ENCODE data around the gene MED8. TPM values are rescaled to one million over a fixed set of nuclear protein-coding genes. Genes with fewer than 3 reads are reported as not detected.

MED8 gene
- polyA plus RNA-seq, 4 donors, result 39.3 to 43.1 (median 41.2) TPM

DNA sequence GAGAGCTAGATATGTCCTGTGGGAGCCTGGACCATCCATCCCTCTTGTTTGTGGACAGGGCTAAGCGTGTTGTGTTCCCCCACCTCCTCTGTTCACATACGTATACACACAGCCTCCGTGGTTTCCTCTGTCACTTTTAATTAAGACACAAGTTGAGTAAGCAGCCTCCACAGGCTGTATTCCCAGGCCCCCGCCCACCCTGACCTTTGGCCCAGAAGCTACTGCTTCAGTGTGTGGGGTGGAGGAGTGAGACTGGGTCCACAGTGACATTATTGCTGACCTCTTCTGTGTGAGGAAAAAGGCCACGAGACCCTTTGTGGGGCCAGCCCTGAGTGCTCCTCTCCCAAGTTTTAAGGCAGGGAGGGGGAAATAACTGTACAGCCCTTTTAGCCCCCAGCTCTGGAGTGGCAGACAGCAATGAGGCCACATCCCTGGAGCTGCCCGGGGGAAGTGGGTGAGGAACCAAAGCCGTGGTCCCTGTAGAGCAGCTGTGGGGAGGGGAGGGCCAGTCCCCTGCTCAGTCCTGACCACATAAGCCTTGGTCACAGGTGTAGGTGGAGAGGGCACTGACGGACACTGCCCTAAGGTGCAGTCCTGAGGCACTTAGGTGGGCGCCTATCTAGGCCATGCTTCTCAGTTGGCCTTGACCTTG is 26.2 kb downstream of the MED8 start:
- no peak for DNase-seq (ENCODE audit: low read depth in 4 of 4, low spot score in 3 of 4)

DNA sequence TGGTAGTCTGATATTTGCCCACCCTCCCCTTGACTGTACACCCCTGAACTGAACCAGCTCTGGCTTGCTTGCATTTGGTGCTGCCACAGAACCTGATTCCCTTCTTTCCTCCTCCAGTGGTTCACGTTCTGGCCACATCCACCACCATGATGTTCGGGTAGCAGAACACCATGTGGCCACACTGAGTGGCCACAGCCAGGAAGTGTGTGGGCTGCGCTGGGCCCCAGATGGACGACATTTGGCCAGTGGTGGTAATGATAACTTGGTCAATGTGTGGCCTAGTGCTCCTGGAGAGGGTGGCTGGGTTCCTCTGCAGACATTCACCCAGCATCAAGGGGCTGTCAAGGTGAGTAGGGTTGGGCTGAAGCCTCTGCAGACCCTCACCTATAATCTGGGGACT is 29.0 kb downstream of the MED8 start:
- DNase-seq (ENCODE audit: low read depth in 4 of 4, low spot score in 3 of 4), result no peak

DNA sequence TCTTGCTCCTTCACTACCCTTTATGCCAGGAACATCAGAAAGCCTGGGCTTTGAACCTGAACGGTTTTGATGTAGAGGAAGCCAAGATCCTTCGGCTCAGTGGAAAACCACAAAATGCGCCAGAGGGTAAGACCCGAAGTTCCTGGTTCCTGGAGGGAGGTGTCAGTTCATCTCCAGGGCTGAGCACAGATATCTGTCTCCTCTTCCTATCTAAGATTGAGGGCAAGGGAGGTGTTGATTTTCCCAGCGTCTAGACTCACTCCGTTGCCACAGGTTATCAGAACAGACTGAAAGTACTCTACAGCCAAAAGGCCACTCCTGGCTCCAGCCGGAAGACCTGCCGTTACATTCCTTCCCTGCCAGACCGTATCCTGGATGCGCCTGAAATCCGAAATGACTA is 29.9 kb downstream of the MED8 start:
- no peak for DNase-seq (ENCODE audit: low read depth in 4 of 4, low spot score in 3 of 4)

DNA sequence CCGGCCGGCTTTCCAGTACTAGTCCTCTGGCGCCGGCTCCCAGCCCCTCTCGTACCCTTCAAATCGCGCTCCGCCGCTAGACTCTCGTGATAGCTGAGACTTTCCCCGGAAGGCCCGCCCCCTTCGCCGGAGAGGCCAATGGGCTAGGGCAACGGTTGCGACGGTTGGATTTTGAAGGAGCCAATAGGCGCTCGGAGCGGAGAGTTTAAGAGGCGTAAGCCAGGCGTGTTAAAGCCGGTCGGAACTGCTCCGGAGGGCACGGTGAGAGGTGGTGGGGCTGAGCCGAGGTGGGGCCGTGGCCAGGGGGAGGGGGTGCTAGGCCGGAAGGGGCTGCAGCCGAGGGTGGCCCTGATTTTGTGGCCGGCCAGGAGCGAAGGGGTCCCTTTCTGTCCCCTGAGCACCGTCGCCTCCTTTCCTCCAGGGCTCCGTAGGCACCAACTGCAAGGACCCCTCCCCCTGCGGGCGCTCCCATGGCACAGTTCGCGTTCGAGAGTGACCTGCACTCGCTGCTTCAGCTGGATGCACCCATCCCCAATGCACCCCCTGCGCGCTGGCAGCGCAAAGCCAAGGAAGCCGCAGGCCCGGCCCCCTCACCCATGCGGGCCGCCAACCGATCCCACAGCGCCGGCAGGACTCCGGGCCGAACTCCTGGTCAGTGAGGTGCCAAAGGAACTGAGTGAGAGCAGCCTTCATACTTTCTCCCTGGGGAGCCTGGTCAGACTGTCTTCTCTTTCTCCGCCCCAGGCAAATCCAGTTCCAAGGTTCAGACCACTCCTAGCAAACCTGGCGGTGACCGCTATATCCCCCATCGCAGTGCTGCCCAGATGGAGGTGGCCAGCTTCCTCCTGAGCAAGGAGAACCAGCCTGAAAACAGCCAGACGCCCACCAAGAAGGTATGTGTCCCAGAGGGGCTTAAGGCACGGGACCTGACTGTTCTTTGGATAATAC is 30.6 kb downstream of the MED8 start, which contains the start of gene CDC20:
Gene CDC20 (plus strand): TSS at position 236 of the 948 bp plus-strand sequence. CDS start 235 bp downstream, at position 471.
- DNase-seq (ENCODE audit: low read depth in 4 of 4, low spot score in 3 of 4), result peak; percentile 90 to 96 (median 94)

DNA sequence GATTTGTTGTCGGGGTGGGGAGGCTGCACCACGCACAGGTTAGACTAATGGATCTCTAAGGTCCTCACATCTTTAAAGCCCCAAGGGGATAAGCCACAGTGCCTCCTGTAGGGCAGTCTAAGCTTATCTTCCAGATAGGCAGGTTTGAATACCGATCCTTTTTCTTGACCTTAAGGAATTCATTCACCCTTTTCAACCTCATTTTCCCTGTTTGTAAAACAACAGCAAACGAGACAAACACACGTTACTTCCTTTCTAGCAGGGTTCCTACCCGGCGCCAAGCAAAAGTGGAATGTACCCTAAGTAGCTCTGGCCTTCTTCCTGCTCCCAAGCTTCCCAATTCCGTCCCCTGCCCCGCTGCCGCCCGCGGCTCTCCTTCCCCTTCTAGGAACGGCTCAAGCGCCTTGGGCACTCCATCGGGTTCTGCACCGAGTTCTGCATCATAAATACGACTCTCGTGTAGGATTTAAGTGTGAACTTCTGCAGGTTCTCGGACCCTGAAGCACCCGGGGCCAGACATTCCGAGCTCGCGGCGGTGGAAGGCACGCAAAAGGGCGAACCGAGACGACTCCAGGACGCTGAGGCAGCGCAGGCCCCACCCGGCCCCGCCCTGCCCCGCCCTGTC is 31.4 kb downstream of the MED8 start:
- DNase-seq (ENCODE audit: low read depth in 4 of 4, low spot score in 3 of 4), result no peak

DNA sequence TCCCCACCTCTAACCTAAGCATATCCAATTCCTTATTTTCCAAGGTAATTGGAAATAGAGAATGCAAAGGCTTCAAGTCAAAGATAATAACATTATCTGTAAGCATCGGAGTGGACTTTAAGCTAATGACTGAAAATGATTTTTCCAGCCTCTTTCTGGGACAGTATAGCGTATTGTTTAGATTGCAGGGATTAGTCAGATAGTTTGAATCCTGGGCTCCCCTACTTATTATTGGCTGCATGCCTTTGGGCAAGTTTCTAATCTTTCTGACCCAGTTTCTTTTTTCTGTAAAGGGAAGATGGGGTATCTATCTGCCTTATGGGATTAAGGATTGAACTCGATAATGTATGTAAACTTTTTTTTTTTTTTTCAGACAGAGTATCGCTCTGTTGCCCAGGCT is 32.3 kb downstream of the MED8 start:
- DNase-seq (ENCODE audit: low read depth in 4 of 4, low spot score in 3 of 4), result no peak

DNA sequence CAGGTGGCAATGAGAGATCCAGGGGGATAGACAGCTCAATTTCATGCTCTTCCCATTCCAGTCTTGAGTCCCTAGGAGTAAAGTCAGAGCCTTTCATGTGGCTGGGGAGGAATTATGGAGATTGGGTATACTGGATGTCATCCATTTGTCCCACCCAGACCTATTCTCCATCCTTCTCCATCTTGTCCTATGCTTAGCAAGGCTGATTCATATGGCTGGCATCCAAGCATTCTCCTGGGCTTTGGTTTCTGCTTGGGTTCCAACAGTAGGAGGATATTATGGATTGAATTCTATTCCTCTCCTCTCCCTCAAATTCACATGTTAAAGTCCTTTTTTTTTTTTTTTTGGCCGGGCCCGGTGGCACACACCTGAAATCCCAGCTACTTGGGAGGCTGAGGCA is 34.7 kb downstream of the MED8 start:
- DNase-seq (ENCODE audit: low read depth in 4 of 4, low spot score in 3 of 4), result no peak

DNA sequence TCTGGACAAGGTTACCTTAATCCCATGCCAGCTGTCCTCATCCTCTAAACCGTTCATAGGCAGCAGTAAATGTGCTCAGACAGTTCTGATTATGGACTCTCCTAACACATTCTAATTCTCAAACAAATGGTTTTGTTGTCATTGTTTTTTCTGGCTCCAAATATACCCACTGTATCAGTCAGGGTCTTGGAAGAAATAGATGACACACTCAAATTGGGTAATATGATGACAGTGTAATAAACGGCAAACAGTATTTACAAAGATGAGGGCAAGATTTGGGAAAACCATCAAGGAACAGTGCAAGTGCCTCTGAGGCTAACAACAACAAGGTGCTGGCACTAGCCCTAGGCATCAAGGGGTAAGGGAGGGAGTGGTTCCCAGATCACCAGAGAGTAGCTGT is 35.1 kb downstream of the MED8 start:
- no peak for DNase-seq (ENCODE audit: low read depth in 4 of 4, low spot score in 3 of 4)

DNA sequence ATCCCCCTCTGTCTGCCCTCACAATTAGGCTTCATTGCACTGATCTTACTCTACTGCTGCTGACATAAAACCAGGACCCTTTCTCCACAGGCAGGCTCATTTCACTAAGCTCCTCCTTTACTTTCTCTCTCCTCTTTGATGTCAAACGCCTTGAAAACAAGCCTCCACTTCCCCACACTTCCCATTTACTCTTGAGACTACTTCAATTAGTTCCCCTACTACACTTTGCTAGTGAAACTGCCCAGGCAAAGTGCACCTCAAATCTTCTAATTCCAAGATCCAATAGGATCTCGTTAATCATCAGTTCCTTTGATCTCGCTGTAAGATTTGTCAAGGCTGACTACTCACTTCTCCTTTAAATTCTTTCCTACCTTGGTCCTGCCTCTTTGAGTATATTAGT is 36.7 kb downstream of the MED8 start:
- no peak for DNase-seq (ENCODE audit: low read depth in 4 of 4, low spot score in 3 of 4)

DNA sequence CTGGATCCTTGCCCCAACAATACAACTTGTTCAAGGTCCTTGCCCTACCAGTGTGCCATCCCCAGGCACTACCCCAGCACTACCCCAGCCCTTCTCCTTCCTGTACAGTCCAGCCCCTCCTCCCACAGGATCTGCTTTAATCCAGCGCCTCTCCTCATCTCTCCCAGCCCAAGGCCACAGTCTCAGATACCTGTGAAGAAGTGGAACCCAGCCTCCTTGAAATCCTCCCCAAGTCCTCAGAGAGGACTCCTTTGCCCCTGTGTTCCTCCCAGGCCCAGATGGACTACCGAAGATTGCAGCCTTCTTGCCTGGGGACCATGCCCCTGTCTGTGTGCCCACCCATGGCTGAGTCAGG is 37.3 kb downstream of the MED8 start:
- no peak for DNase-seq (ENCODE audit: low read depth in 4 of 4, low spot score in 3 of 4)

DNA sequence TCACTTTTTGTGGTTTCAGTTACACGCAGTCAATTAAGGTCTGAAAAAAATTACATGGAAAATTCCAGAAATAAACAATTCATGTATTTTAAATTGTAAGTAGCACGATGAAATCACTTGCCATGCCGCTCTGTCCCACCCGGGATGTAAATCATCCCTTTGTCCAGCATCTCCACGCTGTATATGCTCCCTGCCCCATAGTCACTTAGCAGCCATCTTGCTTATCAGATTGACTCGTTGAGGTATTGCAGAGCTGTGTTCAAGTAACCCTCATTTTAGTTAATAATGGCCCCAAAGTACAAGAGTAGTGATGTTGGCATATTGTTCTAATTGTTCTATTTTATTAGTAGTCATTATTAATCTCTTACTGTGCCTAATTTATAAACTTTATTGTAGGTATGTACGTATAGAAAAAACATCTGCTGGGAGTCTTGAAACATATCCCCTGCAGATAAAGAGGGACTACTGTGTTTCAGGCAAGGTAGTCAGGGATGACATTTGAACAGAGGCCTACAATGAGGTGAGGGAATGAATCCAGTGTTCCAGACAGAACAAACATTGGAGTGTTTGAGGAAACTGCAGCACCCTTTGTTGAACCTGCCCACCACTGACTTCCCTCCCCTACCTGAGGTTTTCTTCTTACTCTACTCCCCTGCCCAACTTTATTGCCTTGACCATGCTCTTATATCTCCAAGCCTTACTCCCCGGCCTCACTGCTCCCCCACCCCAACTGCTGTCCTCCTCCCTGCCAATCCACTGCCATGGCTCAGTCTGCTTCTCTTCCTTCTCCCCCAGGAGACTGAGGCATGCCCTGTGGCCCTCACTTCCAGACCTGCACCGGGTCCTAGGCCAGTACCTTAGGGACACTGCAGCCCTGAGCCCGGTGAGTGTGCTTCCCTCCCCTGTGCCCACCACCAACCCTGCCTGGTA is 37.9 kb downstream of the MED8 start:
- DNase-seq (ENCODE audit: low read depth in 4 of 4, low spot score in 3 of 4), result no peak

DNA sequence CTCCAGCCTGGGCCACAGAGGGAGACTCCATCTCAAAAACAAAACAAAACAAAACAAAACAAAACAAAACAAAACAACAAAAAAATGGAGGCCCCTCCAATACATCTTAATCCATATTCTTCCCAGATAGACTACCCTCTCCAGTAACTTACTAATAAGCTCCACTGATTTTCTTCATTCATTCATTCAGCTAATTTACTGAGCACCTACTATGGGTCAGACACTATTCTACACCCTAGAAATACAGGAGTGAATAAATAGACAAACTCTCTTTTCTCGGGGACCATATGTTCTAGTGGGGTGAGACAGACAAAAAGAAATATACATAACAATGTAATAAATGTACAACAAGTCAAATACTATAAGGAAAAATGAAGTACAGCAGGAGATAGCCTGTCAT is 38.6 kb downstream of the MED8 start:
- no peak for DNase-seq (ENCODE audit: low read depth in 4 of 4, low spot score in 3 of 4)

DNA sequence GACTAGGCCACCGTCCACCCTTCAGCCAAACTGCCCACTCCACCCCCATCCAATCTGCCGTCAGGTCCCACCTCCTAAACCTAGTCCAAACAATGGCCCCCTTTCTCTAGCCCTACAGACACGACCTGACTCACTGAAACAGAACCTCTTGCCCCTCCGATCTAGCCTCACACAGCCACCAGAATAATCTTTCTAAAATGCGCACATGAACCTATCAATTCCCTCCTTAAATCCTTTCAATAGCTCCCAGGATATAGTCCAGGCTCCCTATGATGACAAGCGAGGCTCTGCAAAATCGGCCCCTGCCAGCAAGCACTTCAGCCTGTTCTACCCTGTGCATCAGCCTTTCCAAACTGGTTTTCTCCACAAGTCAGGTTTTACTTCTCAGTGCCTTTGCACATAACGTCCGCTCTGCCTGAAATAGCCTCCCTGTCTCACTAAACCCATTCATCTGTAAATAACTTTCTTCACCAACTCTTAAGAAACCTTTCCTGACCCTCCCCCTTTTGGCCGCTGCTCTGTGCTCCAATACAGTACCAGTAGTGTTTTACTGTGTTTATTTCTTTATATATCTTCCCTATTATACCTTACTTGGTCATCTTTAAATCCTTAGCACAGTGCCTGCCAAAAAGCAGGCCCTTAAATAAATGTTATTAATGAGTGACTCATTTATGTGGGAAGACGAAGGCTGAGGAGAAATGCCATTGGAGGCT is 39.9 kb downstream of the MED8 start:
- DNase-seq (ENCODE audit: low read depth in 4 of 4, low spot score in 3 of 4), result peak in 1 of 4 donors; percentile 18

DNA sequence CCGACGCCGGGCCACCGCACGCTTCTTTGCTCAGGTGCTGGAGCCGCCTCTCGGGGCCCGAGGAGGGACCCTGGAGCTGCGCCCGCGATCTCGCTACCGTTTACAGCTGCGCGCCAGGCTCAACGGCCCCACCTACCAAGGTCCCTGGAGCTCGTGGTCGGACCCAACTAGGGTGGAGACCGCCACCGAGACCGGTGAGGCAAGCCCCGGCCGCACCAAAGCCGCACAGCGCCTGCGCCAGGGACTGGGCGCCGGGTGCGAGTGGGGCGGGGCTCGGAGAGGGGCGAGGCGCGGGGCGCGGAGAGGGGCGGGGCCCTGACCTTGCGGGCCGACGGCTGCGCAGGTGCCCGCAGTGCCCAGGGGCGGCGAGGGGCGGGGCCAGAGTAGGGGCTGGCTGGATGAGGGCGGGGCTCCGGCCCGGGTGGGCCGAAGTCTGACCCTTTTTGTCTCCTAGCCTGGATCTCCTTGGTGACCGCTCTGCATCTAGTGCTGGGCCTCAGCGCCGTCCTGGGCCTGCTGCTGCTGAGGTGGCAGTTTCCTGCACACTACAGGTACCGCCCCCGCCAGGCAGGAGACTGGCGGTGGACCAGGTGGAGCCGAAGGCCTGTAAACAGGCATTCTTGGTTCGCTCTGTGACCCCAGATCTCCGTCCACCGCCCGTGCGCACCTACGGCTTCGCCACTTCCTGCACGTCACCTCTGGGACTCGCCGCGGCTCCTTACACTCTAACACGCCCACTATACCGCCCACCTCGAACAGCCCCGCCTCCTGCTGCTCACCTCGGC is 40.6 kb downstream of the MED8 start:
- peak; percentile 64 to 75 (median 70) for DNase-seq (ENCODE audit: low read depth in 4 of 4, low spot score in 3 of 4)

DNA sequence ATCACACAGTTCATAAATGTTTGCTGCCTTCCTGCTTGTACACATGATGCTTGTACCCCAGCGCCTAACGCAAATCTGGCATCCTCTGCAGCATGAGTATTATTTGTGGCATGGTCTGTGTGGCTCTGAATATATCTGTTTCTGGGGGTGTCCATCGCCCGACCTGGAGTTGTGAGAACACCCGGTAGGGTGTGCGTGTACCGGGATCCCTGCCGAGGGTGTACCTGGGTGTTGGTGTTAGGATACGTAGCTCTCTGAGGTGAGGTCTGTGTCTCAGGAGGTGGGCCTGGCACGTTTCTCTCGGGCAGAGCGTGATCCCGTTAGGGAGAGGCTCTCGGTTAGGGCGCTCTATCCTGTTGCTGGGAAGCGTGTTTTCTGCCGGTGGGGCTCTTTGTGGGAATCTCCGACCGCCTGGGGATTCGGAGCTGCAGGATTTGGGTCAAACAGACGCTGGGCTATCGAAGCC is 41.2 kb downstream of the MED8 start:
- no peak for DNase-seq (ENCODE audit: low read depth in 4 of 4, low spot score in 3 of 4)

DNA sequence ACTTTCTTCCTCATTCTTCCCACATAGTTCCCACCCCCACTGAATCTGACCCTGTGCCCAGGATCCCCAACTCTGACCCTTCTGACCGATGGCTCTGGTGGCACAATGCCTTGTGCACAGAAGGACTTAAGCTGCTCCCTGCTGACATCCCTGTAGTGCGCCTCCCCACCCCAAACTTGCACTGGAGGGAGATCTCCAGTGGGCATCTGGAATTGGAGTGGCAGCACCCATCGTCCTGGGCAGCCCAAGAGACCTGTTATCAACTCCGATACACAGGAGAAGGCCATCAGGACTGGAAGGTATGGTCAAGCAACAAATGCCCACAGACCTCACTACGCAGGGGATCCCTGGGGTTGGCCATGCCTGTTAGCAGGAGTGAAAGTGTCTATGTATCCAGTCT is 43.0 kb downstream of the MED8 start:
- no peak for DNase-seq (ENCODE audit: low read depth in 4 of 4, low spot score in 3 of 4)

DNA sequence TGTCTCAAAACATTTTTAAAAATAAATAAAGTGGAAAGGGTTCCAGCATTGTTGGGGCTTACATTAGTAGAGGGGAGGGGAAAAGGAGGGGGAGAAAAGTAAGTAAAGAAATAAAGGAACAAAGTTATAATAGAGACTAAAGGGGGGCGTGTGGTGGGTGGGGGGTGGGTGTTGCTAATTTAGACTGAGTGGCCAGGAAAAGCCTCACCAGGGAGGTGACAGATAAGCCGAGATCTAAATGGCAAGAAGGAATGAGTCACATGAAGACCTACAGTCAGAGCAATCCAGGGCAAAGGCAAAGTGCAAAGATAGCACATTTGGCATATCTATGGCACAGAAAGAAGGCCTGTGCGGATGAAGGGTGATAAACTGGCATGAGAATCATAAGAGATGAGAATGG is 44.5 kb downstream of the MED8 start:
- DNase-seq (ENCODE audit: low read depth in 4 of 4, low spot score in 3 of 4), result no peak

DNA sequence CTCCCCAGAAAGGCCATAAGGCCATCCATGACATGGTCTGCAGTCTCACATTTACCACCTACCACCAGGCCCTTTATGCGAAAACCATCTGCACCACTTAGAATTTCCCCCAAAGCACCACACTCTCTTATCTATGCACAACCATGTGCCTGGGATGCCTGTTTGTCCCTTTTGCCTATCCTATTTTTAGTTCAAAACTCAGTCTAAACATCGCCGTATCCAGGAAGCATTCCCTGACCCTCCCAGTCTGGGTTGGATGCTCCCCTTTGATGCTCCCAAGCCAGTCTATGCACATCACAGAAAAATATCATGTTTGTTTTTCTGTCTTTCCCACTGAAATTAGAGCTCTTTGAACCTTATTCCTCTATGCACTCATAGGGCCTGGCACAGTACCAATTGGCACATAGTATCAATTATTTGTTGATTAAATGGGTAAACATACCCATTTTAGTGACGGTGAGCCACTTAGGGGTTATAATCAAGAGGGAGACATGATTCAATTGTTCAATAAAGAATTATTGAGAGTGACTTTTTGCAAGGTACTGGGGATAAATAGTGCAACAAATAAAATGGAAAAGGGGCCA is 45.2 kb downstream of the MED8 start:
- no peak for DNase-seq (ENCODE audit: low read depth in 4 of 4, low spot score in 3 of 4)

DNA sequence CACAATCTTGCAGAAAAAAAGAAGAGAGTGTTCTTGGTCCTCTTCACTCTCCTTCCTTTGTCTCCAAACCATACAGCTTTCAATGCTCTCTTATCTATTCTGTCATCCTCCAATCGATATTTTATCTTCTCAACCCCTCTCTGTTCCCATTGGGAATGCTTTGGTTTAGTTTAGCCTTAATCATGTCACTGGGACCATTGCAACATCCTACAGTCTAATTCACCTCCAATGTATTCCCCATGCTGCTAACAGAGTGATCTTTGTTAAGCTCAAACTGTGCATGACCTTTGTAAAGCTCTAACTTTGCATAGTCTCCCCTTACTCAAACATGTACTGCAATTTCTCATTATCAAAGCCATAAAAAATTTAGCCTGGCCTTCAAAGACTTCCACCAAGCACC is 49.0 kb downstream of the MED8 start:
- DNase-seq (ENCODE audit: low read depth in 4 of 4, low spot score in 3 of 4), result no peak
